DOHH2 (cell line): ENCODE results near the gene CACNA1B.

Experiments used
- H3F3A ChIP-seq: fragments of 200-600 bp; sonication (generic), shearing (Covaris generic); 2 replicates; pipeline ENCODE4 v1.6.0; 2016; ENCODE audit warnings: antibody characterized with exemption, mild to moderate bottlenecking; ENCODE audit not compliant: control insufficient read depth, insufficient read depth
- H3K27ac ChIP-seq: fragments of 200-600 bp; sonication (generic); 2 replicates; pipeline ENCODE4 v1.5.1; 2014; ENCODE audit warnings: low read depth, mild to moderate bottlenecking, low read length, moderate library complexity
- H3K27me3 ChIP-seq: fragments of 200-600 bp; sonication (generic); 2 replicates; pipeline ENCODE4 v1.6.1; 2014; ENCODE audit warnings: mild to moderate bottlenecking, low read length, mixed read lengths; ENCODE audit not compliant: control insufficient read depth
- H3K36me3 ChIP-seq: fragments of 200-600 bp; sonication (generic); 2 replicates; pipeline ENCODE4 v1.6.1; 2014; ENCODE audit warnings: mild to moderate bottlenecking, low read length, moderate library complexity, mixed read lengths; ENCODE audit not compliant: control insufficient read depth
- H3K4me1 ChIP-seq: fragments of 200-600 bp; sonication (generic); 2 replicates; pipeline ENCODE4 v1.6.1; 2014; ENCODE audit warnings: mild to moderate bottlenecking, low read length, mixed read lengths; ENCODE audit not compliant: control insufficient read depth
- H3K4me2 ChIP-seq: fragments of 200-600 bp; sonication (generic); 2 replicates; pipeline ENCODE4 v1.6.0; 2014; ENCODE audit warnings: mild to moderate bottlenecking, low read length, moderate library complexity
- H3K4me3 ChIP-seq: fragments of 200-600 bp; sonication (generic); 2 replicates; pipeline ENCODE4 v1.5.1; 2014; ENCODE audit warnings: mild to moderate bottlenecking, low read length, mixed read lengths
- H3K79me2 ChIP-seq: fragments of 200-600 bp; sonication (generic); 2 replicates; pipeline ENCODE4 v1.6.1; 2014; ENCODE audit warnings: mild to moderate bottlenecking, low read length, mixed read lengths; ENCODE audit not compliant: control insufficient read depth
- H3K9me2 ChIP-seq: fragments of 200-600 bp; sonication (generic); replicated peaks from 2 replicates; pipeline ENCODE4 v1.6.1; 2014; ENCODE audit warnings: mild to moderate bottlenecking, low read length, mixed read lengths; ENCODE audit not compliant: control insufficient read depth
- H3K9me3 ChIP-seq: fragments of 200-600 bp; sonication (generic); 2 replicates; pipeline ENCODE4 v1.6.1; 2014; ENCODE audit warnings: antibody characterized with exemption, low read length, mixed read lengths; ENCODE audit not compliant: control insufficient read depth, insufficient read depth
- H4K20me1 ChIP-seq: fragments of 200-600 bp; sonication (generic); 2 replicates; pipeline ENCODE4 v1.6.0; 2014; ENCODE audit warnings: low read depth, mild to moderate bottlenecking, antibody characterized with exemption, low read length, moderate library complexity; ENCODE audit not compliant: control insufficient read depth, insufficient read depth
- CTCF ChIP-seq: fragments of 200-600 bp; sonication (generic); IDR thresholded peaks from one replicate; pipeline ENCODE4 v1.5.1; 2014; ENCODE audit warnings: antibody characterized with exemption, mild to moderate bottlenecking, low read depth, low read length; ENCODE audit not compliant: poor library complexity, severe bottlenecking
- EZH2phosphoT487 ChIP-seq: fragments of 200-600 bp; sonication (generic); IDR thresholded peaks from 2 replicates; pipeline ENCODE4 v1.6.1; 2017; ENCODE audit warnings: borderline replicate concordance, mild to moderate bottlenecking, antibody characterized with exemption, low read length, moderate library complexity, mixed read lengths

The CACNA1B gene

GRCh38 chr9:137843355-137843754, 34.2 kb upstream of the CACNA1B start:
- Histone ChIP-seq H3K9me3 (no peaks in the 10 kb centered on the region), H3K4me1 (peaks cover 11% of the 10 kb centered on the region), H3K79me2 (no peaks in the 10 kb centered on the region), H3K27ac (no peak overlapping the region), H3K36me3 (no peaks in the 10 kb centered on the region), H3K4me2 (no peak overlapping the region), H3K4me3 (no peak overlapping the region), H4K20me1 (no peaks in the 10 kb centered on the region), H3K27me3 (no peaks in the 10 kb centered on the region), H3K9me2 (no peaks in the 10 kb centered on the region), H3F3A (0 out of 2 replicates have a peak, but pooled peaks cover 3% of the 10 kb centered on the region)
- no peak for TF ChIP-seq CTCF
- no peak for TF ChIP-seq EZH2phosphoT487

GRCh38 chr9:137851516-137852267, 25.9 kb upstream of the CACNA1B start:
- Histone ChIP-seq H3K9me3 (no peaks in the 10 kb centered on the region), H3K36me3 (no peaks in the 10 kb centered on the region), H3F3A (no peaks in the 10 kb centered on the region), H3K79me2 (no peaks in the 10 kb centered on the region), H3K9me2 (no peaks in the 10 kb centered on the region), H3K27me3 (no peaks in the 10 kb centered on the region), H3K4me3 (no peak overlapping the region), H3K27ac (no peak overlapping the region), H3K4me2 (no peak overlapping the region), H4K20me1 (no peaks in the 10 kb centered on the region), H3K4me1 (no peaks in the 10 kb centered on the region)
- TF ChIP-seq CTCF (no peak), EZH2phosphoT487 (no peak)

GRCh38 chr9:137853392-137853995, 24.1 kb upstream of the CACNA1B start:
- Histone ChIP-seq H3K27me3 (no peaks in the 10 kb centered on the region), H3K36me3 (no peaks in the 10 kb centered on the region), H3K4me1 (no peaks in the 10 kb centered on the region), H3K79me2 (no peaks in the 10 kb centered on the region), H3K4me2 (no peak overlapping the region), H4K20me1 (no peaks in the 10 kb centered on the region), H3F3A (no peaks in the 10 kb centered on the region), H3K9me2 (no peaks in the 10 kb centered on the region), H3K4me3 (no peak overlapping the region), H3K9me3 (no peaks in the 10 kb centered on the region), H3K27ac (no peak overlapping the region)
- no peak for TF ChIP-seq CTCF
- no peak for TF ChIP-seq EZH2phosphoT487
